Measurements from ENCODE around the gene RPS2.
A peak's percentile ranks its signal among the peaks of the same experiment; 100 is the strongest.
"Not testable (repeated sequence)": the region's sequence is repeated elsewhere in the genome, so short reads cannot be mapped to it uniquely, and the experiment has no call there.

Gene RPS2

DNA sequence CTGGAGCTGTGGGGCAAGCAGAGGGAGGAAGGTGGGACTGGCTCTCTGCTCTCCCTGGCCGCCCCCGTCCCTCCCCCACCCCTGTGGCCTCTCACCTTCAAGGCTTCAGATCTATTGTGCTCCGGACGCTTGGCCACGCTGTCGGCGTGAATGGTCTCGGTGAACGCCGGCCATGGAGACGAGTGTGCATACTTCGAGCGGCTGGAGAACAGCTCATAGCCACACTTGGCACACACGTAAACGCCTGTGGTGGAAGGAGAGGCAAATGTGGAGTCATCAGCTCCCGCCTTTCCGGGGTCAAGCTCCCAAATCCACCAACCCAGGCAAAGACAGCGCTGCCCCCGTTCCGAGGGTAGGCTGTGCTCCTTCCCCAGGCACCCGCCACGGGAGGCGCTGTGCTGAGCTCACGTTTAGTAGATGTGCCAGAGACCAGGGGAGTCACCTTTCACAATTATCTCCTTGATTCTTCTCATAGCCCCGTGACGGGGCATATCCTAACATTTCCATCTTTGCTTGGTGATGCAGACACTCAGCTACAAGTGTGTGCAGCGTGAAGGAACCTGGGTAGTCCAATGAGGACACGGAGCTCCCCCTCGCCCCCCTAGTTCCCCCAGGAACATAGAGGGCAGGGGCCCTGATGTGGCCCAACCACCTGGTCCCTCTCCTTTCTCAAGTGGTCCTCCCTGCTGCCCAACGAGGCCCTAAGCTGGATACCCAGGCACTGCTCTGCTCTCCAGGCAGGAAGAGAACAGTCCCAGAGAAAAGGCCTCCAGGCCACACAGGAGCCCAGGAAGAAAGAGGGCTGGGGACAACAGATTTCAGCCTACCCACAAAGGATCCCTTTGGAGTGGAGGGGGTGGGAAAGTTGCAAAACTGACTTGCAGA lies 23.2 kb downstream of the RPS2 start:
- no peak for DNase-seq

DNA sequence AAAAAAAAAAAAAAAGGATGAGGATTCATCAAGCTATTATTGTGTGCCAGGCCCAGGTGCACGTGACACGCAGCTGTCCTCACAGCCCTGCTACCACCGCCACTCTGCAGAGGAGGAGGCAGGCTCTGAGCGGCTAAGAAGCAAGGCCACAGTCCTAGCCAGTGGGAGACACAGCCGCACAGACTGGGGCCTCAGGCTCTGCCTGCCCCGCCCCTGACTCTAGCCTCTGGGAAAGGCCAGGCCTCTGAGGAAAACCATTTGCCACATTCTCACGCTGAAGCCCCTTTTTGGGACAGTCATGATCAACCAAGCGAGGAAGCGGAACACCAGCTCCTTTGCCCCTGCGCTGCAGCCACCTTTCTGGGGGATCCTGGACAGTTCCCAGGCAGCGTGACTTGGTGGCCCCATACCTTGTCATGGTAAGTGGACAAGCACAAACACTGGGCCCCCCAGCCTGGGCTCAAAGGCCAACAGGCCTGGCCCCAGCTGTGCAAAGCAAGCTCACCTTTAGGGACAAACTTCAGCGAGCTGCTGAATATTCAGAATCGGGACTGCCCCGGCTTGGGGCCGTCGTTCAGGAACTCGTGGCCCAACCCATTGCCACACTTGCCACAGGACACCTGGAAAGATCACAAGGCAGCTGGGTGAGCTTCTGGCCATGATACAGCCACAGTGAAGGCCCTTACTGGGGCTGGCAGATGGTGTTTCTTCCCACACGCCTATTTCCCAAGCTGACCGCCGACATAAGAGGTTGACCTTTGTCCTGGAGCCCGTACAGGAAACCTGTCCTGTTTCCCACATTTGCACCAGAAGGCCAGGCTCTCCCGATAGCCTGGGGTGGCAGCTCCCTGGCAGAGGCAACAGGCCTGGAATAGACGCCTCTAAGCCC lies 24.1 kb downstream of the RPS2 start:
- DNase-seq, result no peak

- not testable (repeated sequence) for DNase-seq
Measured at GRCh38 chr16:1939833-1940232, 24.8 kb downstream of the RPS2 start.

- no peak for DNase-seq
Measured at GRCh38 chr16:1938910-1939309, 25.7 kb downstream of the RPS2 start.

- DNase-seq, result no peak
Measured at GRCh38 chr16:1938316-1938715, 26.3 kb downstream of the RPS2 start.

GRCh38 chr16:1936945-1937479 lies 27.6 kb downstream of the RPS2 start:
- no peak for DNase-seq

DNA sequence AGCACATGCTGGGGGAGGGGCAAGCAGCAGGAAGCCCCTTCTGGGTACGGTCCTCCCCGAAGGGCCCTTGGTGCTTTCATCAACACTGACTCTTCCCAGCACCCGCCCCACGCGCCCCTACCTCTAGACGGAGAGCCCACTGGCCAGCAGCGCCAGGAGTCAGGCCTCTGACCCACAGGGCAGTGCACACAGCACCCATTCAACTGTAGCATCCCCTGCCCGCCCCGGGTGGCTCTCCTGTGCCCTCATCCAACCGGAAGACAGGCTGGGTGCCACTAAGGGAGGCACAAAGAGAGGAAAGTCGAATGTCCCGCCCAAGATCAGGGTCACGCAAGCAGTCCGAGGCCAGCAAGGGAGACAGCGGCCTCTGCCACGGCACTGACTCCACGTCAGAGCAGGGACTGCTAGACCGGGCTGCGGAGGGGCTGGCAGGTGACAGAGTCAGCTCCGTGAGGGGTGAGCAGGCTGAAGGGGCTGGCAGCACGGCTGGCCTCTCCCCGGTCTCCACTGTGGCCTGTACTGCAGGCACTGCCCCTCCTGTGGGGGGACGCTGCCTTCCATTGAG lies 31.4 kb downstream of the RPS2 start:
- DNase-seq, result no peak

DNA sequence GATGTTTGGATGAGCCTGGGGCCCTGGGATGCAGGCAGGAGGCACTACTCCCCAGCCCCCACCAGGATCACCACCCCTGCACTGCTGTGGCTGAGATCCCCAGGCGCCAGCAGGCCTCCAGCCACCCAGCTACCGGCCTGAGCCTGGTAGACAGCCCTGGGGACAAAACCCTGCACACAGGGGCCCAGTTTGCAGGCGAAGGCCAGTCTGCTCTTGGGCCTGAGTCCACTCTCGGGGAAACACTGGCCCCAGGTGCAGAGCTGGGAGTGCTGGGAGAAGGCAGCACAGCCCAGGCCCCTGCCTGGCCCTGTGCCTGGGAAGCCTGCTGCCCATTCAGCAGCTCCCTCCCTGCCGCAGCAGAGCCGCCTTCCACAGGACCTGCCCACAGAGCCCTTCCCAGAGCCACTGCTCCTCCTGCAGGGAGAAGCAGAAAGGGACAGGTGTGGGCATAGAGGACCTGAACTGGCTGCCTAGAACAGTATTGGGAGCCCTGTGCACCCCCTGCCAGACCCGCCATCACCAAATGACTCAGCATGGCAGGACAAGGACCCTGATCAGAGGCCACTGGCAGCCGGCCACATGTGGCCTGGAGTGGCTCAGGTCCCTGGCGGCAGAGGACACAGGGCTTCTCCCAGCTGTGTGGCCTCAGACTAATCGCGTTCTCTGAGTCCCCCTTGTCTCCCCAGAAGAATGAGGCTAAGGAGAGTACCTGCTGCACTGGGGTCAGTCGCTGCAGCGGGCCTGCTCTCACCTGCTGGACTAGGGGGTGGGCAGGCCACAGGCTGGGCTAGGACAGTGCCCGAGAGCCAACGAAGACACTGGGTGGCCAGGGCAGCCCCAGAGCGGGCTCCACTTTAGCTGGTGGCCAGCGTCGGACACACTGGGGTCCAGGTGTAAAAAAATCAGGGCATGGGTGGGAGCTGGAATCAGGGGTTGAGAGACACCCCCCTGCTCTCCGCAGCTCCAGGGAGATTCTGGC lies 32.3 kb downstream of the RPS2 start:
- DNase-seq, result no peak

DNA sequence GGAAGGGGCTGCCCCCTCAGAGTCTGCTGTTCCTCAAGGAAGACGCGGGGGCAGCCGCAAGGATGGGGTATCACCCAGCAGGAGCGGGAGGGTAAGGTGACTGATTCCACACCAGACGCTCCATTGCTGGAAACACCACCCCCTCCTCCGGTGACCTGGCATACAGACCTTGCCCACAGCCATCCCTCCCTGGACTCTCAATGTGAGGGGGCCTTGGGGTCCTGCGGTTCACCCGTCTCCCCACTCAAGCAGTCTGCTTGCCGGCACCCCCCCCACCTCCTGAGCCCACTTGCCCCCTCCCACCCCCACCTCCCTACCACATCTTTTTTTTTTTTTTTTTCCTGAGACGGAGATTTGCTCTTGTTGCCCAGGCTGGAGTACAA lies 34.3 kb downstream of the RPS2 start:
- DNase-seq, result no peak

DNA sequence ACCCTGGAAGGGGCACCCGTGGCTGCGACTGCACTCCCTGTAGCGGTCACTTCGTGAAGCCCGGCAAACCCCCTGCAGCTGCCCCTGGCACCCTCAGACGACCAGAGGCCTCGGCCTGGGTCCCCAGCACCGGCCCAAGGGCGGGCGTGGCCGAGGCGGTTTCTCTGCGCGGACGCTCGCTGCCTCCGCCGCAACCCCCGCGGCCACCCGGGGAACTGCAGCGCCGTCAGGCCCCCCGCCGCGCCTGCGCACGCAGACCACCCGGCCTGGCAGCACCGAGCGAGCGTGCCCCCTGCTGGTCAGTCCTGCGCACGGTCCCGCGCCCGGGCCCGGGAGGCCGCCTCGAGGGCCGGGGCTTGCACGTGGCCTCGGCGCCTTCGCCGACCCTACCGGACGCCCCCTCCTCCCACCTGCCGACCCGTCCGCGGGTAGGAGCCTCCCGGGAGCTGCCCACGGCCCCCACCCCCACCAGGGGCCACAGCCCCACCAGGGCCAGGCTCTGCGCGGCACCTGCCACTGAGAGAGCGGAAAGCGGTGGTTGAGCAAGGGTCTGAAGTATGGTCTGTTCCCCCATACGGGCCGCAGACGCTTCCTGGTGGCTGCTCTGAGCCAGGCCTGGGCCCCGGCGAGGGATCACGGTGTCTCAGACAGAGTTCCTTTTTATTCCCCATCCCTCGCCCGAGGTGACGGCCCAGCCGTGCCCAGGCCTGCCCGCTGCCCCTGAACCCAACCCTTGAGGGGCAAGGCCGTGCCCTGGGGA lies 34.9 kb downstream of the RPS2 start:
- DNase-seq, result peak; percentile 100

DNA sequence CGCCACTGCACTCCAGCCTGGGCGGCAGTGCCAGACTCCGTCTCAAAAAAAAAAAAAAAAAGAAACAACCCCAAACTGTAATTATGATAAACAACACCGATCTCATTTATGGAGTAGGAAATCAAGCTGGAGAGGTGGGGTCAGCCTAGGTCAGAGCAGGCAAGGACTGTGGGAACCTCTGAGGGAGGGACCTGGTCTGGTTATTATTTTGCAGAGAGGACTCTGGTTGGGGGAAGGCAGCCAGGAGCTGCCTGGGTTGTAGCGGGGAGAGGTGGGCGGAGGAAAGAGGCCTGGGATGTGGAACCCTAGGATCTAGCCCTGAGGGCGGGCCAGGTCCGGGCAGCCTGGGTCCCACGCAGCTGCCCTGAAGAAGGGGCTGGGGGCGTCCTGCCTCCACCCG lies 35.5 kb downstream of the RPS2 start:
- no peak for DNase-seq

- DNase-seq, result no peak
Measured at GRCh38 chr16:1926271-1926670, 38.4 kb downstream of the RPS2 start.

DNA sequence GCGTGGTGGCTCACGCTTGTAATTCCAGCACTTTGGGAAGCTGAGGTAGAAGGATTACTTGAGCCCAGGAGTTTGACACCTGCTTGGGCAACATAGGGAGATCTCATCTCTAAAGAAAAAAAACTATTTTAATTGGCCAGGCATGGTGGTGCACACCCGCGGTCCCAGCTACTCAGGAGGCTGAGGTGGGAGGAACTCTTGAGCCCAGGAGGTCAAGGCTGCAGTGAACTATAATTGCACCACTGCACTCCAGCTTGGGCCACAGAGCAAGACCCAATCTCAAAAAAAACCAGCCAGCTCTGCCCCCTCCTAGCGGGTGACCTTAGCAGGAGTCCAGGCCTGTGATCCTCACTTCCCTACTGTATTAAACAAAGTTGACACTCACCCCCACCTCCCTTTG lies 40.5 kb downstream of the RPS2 start:
- DNase-seq, result no peak

GRCh38 chr16:1923299-1924034 lies 41.2 kb downstream of the RPS2 start:
- DNase-seq, result no peak

DNA sequence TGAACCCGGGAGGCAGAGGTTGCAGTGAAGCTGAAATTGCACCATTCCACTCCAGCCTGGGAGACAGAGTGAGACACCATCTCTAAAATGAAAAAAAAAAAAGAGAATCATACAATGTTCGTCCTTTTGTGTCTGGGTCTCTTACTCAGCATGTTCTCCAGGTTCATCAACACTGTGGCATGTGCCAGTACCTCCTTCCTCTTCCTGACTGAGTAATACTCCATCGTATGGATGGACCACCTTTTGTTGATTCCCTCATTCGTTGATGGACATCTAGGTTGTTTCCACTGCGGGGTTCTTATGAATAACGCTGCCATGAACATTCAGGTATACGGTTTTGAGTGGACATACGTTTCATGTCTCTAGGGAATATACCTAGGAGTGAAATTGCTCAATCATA lies 42.3 kb downstream of the RPS2 start:
- no peak for DNase-seq

- no peak for DNase-seq
Measured at GRCh38 chr16:1920727-1921171, 43.9 kb downstream of the RPS2 start.

DNA sequence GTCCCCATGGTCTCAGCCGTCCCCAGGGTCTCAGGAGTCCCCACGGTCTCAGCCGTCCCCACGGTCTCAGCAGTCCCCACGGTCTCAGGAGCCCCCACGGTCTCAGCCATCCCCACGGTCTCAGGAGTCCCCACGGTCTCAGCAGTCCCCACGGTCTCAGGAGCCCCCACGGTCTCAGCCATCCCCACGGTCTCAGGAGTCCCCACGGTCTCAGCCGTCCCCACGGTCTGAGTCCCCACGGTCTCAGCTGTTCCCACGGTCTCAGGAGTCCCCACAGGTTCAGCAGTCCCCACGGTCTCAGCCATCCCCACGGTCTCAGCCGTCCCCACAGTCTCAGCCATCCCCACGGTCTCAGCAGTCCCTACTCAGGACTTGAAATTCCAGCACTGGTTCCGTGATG lies 44.5 kb downstream of the RPS2 start:
- DNase-seq, result not testable (repeated sequence)

DNA sequence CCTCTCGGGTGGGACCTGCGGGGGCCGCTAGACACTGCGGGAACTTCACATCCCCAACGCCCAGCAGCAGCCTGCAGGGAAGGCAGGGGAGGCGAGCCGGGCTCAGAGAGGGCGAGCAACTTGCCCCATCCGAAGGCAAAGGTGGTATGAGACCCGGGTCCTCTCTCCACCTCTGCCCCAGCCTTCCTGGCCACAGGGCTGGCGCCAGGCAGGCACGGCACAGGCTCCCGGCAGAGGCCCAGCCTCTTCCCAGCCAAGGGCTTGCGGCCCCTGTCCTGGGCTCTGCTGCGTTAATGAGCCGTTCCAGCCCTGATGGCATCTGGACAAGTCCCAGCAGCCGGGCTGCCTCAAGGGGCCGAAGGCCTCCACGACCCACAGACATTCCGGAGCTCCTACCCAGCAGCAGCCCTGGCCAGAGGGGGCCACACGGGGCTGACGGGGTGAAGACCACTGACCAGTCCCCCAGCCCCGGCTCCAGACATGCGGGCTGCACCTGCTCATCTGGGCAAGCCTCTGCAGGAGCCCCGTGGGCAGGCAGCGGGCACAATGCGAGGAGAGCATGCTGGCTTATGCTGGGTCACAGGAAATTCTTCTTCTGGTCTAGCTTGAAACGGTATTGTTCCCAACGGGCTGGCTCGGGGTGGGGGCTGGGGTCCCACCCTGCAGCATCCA lies 45.2 kb downstream of the RPS2 start:
- no peak for DNase-seq

GRCh38 chr16:1918351-1919326 lies 46.0 kb downstream of the RPS2 start, which contains the start of gene HS3ST6:
HS3ST6 (minus strand) TSS chr16:1918415; CDS start chr16:1918323, 92 bp downstream.
- no peak for DNase-seq

Data from activated CD8-positive, alpha-beta memory T cell treated with anti-CD3 and anti-CD28 coated beads for 24 hours (primary cell).